ENCODE measurements around the gene CHEK1. TPM values are rescaled to one million over a fixed set of nuclear protein-coding genes. Genes with fewer than 3 reads are reported as not detected.

CHEK1 gene
- total RNA-seq, 1 experiment from 2014 or later, result 111 TPM

- TF ChIP-seq ZSCAN18 (CRISPR knock-in tag; IDR thresholded peaks at IDR 0.05) (no peak), TEAD4 (CRISPR knock-in tag; IDR thresholded peaks at IDR 0.05) (no peak), TP53 (CRISPR knock-in tag; IDR thresholded peaks at IDR 0.05) (no peak), ZNF423 (CRISPR knock-in tag; IDR thresholded peaks at IDR 0.05) (peak; percentile 67; the same call in 1 of the 2 replicates), PREB (CRISPR knock-in tag; IDR thresholded peaks at IDR 0.05; ENCODE audit: borderline replicate concordance) (no peak), TEAD1 (CRISPR knock-in tag; IDR thresholded peaks at IDR 0.05) (peak; percentile 7; the same call in 1 of the 2 replicates), ZNF396 (CRISPR knock-in tag; IDR thresholded peaks at IDR 0.05; ENCODE audit: borderline replicate concordance) (no peak), SMAD4 (CRISPR knock-in tag; IDR thresholded peaks at IDR 0.05) (no peak), JUN (CRISPR knock-in tag; IDR thresholded peaks at IDR 0.05) (no peak), NFE2L1 (CRISPR knock-in tag; IDR thresholded peaks at IDR 0.05) (no peak), SP1 (CRISPR knock-in tag; conservative IDR thresholded peaks at IDR 0.05) (peak; percentile 80)
- TF ChIP-seq, protein P1, sequence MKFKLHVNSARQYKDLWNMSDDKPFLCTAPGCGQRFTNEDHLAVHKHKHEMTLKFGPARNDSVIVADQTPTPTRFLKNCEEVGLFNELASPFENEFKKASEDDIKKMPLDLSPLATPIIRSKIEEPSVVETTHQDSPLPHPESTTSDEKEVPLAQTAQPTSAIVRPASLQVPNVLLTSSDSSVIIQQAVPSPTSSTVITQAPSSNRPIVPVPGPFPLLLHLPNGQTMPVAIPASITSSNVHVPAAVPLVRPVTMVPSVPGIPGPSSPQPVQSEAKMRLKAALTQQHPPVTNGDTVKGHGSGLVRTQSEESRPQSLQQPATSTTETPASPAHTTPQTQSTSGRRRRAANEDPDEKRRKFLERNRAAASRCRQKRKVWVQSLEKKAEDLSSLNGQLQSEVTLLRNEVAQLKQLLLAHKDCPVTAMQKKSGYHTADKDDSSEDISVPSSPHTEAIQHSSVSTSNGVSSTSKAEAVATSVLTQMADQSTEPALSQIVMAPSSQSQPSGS (CRISPR knock-in tag; IDR thresholded peaks at IDR 0.05; ENCODE audit: borderline replicate concordance, low read depth), result no peak
- TF ChIP-seq, protein P2, sequence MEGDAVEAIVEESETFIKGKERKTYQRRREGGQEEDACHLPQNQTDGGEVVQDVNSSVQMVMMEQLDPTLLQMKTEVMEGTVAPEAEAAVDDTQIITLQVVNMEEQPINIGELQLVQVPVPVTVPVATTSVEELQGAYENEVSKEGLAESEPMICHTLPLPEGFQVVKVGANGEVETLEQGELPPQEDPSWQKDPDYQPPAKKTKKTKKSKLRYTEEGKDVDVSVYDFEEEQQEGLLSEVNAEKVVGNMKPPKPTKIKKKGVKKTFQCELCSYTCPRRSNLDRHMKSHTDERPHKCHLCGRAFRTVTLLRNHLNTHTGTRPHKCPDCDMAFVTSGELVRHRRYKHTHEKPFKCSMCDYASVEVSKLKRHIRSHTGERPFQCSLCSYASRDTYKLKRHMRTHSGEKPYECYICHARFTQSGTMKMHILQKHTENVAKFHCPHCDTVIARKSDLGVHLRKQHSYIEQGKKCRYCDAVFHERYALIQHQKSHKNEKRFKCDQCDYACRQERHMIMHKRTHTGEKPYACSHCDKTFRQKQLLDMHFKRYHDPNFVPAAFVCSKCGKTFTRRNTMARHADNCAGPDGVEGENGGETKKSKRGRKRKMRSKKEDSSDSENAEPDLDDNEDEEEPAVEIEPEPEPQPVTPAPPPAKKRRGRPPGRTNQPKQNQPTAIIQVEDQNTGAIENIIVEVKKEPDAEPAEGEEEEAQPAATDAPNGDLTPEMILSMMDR (IDR thresholded peaks at IDR 0.05), result no peak
- TF ChIP-seq, protein P3, sequence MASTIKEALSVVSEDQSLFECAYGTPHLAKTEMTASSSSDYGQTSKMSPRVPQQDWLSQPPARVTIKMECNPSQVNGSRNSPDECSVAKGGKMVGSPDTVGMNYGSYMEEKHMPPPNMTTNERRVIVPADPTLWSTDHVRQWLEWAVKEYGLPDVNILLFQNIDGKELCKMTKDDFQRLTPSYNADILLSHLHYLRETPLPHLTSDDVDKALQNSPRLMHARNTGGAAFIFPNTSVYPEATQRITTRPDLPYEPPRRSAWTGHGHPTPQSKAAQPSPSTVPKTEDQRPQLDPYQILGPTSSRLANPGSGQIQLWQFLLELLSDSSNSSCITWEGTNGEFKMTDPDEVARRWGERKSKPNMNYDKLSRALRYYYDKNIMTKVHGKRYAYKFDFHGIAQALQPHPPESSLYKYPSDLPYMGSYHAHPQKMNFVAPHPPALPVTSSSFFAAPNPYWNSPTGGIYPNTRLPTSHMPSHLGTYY (CRISPR knock-in tag; IDR thresholded peaks at IDR 0.05), result no peak
- TF ChIP-seq, protein P4, sequence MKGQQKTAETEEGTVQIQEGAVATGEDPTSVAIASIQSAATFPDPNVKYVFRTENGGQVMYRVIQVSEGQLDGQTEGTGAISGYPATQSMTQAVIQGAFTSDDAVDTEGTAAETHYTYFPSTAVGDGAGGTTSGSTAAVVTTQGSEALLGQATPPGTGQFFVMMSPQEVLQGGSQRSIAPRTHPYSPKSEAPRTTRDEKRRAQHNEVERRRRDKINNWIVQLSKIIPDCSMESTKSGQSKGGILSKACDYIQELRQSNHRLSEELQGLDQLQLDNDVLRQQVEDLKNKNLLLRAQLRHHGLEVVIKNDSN (CRISPR knock-in tag; IDR thresholded peaks at IDR 0.05), result peak; percentile 93
These were observed 32.5 kb upstream of the CHEK1 start, which contains the start of gene STT3A (continued) for GRCh38 chr11:125592305-125593113.

DNA sequence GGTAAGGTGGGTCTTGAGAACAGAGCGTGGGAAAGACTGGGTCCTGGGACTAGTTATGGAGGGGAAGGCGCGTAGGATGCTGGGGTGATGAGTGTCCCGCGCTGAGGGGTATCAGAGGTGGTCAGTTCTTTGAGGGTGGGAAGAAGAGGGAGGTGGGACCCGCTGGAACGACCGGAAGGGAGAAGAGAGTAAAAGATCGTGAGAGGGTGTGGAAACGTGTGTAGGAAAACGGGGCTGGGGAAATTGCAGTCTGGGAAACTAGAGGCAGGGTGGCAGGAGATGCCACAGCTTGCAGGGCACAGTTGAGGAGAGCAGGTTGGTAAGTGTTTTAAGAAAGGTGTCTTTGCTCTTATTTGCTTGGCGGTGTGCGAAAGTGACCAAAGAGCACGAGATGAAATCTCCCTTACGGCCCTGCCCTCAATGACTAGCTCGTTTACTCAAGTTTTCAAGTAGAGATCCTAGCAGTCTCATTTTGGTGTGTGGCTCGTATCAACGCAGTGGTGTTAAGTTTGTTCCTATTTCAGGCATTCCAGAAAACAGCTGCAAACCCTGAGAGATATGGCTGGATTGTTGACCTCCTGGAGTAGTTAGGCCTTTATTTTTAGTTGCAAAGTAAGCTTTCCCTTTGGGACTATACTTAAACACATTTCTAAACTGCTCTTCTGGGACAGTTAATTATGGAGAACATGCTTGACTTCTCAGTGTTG lies 31.7 kb upstream of the CHEK1 start:
- H3K4me3 Mint-ChIP-seq, result peak overlapping the region; percentile 99
- peaks cover 22% of the 10 kb centered on the region for H3K4me1 Mint-ChIP-seq
- ChIA-PET POLR2A (interaction anchor here (1.0 to 1.6 kb wide), 3 partner anchors 10 to 32 kb away, joined by 3 to 9 read pairs (median 4); partner anchors contain the start of genes CHEK1 and EI24), CTCF (interaction anchor here (1.0 to 1.5 kb wide), 2 partner anchors 164 to 295 kb away, joined by 3 read pairs; partner anchors contain the start of gene HYLS1)
- ATAC-seq (no peak), DNase-seq (ENCODE audit: low spot score) (no peak)
- no peaks in the 10 kb centered on the region for H3K9me3 Mint-ChIP-seq
- no peaks in the 10 kb centered on the region for H3K27me3 Mint-ChIP-seq (ENCODE audit: low read depth)
- H3K27ac Mint-ChIP-seq, result peak overlapping the region; percentile 96
- H3K36me3 Mint-ChIP-seq, result peaks cover 24% of the 10 kb centered on the region
- TF ChIP-seq, protein P5, sequence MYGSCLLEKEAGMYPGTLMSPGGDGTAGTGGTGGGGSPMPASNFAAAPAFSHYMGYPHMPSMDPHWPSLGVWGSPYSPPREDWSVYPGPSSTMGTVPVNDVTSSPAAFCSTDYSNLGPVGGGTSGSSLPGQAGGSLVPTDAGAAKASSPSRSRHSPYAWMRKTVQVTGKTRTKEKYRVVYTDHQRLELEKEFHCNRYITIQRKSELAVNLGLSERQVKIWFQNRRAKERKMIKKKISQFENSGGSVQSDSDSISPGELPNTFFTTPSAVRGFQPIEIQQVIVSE (CRISPR knock-in tag; IDR thresholded peaks at IDR 0.05; ENCODE audit: borderline replicate concordance), result no peak
- TF ChIP-seq NFE2L1 (CRISPR knock-in tag; IDR thresholded peaks at IDR 0.05) (0 out of 2 replicates have a peak, but pooled peaks have one; percentile 41), ZNF671 (CRISPR knock-in tag; IDR thresholded peaks at IDR 0.05) (no peak), ATF1 (CRISPR knock-in tag; IDR thresholded peaks at IDR 0.05) (no peak), ESRRA (CRISPR knock-in tag; IDR thresholded peaks at IDR 0.05; ENCODE audit: borderline replicate concordance) (no peak), TEAD1 (CRISPR knock-in tag; IDR thresholded peaks at IDR 0.05) (peak; percentile 6; the same call in 1 of the 2 replicates), OVOL2 (CRISPR knock-in tag; IDR thresholded peaks at IDR 0.05; ENCODE audit: borderline replicate concordance) (no peak), RORB (CRISPR knock-in tag; IDR thresholded peaks at IDR 0.05) (no peak), ZNF263 (CRISPR knock-in tag; IDR thresholded peaks at IDR 0.05; ENCODE audit: low read depth) (no peak), FOXP1 (CRISPR knock-in tag; IDR thresholded peaks at IDR 0.05; ENCODE audit: borderline replicate concordance) (no peak), FOXP4 (CRISPR knock-in tag; IDR thresholded peaks at IDR 0.05) (no peak)

Data from WTC11 (cell line).